NCI-H2081 (cell line): ENCODE results near the gene MDM4.

Experiments
- DNase-seq, 2 experiments: peaks; one replicate each; lab custom pipeline; 2025; lab: John Stamatoyannopoulos, UW

MDM4 gene

GRCh38 chr1:204491655-204492054, 24.6 kb upstream of the MDM4 start:
- no peak for DNase-seq

GRCh38 chr1:204493145-204493983, 22.8 kb upstream of the MDM4 start:
- peak; percentile 16 to 48 for DNase-seq

- DNase-seq = peak; percentile 36 to 73
These were observed 22.3 kb upstream of the MDM4 start for GRCh38 chr1:204493984-204494280.

GRCh38 chr1:204494281-204495077, 21.7 kb upstream of the MDM4 start, which contains the start of gene PIK3C2B:
Gene PIK3C2B, minus strand, starts transcription at chr1:204494805. Its CDS starts 25,003 bp downstream, at chr1:204469802.
- peak; percentile 80 to 82 for DNase-seq

GRCh38 chr1:204495078-204495753, 21.0 kb upstream of the MDM4 start:
- DNase-seq = no peak

- no peak for DNase-seq
These were observed 20.4 kb upstream of the MDM4 start for GRCh38 chr1:204495777-204496176.

- no peak for DNase-seq
These were observed 17.2 kb upstream of the MDM4 start for GRCh38 chr1:204498981-204499380.

GRCh38 chr1:204499511-204500468, 16.4 kb upstream of the MDM4 start:
- no peak for DNase-seq

GRCh38 chr1:204502241-204502640, 14.0 kb upstream of the MDM4 start:
- DNase-seq = no peak

GRCh38 chr1:204503122-204503912, 12.9 kb upstream of the MDM4 start:
- peak; percentile 65 to 74 for DNase-seq

- no peak for DNase-seq
These were observed 12.2 kb upstream of the MDM4 start for GRCh38 chr1:204503913-204504519.

- no peak for DNase-seq
These were observed 10.5 kb upstream of the MDM4 start for GRCh38 chr1:204505674-204506200.

- peak; percentile 89 to 90 for DNase-seq
These were observed 9.8 kb upstream of the MDM4 start for GRCh38 chr1:204506201-204506968.

GRCh38 chr1:204506969-204507316, 9.3 kb upstream of the MDM4 start:
- DNase-seq = peak; percentile 93 to 94

- DNase-seq = peak; percentile 65 to 81
These were observed 8.7 kb upstream of the MDM4 start for GRCh38 chr1:204507317-204508105.

GRCh38 chr1:204509186-204509635, 7.0 kb upstream of the MDM4 start:
- no peak for DNase-seq

GRCh38 chr1:204511366-204511765, 4.8 kb upstream of the MDM4 start:
- DNase-seq = no peak

GRCh38 chr1:204513117-204513716, 3.0 kb upstream of the MDM4 start:
- DNase-seq = no peak
